GM23248 (cell line): ENCODE results near the gene AGA.

Experiments used
- EZH2 ChIP-seq: fragments of 200-600 bp; sonication (generic); IDR thresholded peaks from 2 replicates; pipeline ENCODE4 v1.6.1; 2018; ENCODE audit warnings: antibody characterized with exemption, mild to moderate bottlenecking; ENCODE audit not compliant: insufficient read depth, poor library complexity, severe bottlenecking
- EZH2phosphoT487 ChIP-seq: fragments of 200-600 bp; sonication (generic); IDR thresholded peaks from 2 replicates; pipeline ENCODE4 v1.6.1; 2018; ENCODE audit warnings: antibody characterized with exemption, moderate library complexity, mild to moderate bottlenecking, low read depth; ENCODE audit not compliant: insufficient read depth

DNA sequence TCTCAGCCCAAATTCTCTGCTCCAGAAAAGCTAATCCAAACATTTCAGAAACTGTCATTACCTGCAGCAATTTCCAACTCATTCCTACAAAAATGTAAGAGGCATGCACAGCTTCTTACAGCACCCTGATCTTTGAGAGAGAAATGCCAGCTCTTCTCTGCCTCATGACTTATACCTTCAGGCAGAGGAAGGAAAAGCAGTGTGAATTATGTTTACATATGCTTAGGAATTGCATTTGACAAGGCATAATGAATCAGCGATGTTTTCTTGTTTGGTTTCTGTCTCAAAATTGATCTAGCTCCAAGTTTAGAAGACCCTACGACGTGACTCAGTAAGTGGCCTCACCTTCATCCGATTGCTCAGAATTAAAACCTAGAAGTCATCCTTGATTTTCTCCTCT lies 21.8 kb upstream of the AGA start:
- TF ChIP-seq EZH2, result no peak
- TF ChIP-seq EZH2phosphoT487, result no peak
